Mesendoderm (in vitro differentiated cells): ENCODE results near the gene PPP1CA.

Source experiments
- DNase-seq: peaks from one replicate; pipeline ENCODE4 v3.0.0; 2013
- H2AK5ac ChIP-seq: 2 replicates; pipeline ENCODE4 v1.6.1; 2013; ENCODE audit warnings: low read length, inconsistent platforms
- H2BK120ac ChIP-seq: 2 replicates; pipeline ENCODE4 v1.6.1; 2013; ENCODE audit warnings: low read depth, mild to moderate bottlenecking, low read length, moderate library complexity, mixed read lengths
- H2BK15ac ChIP-seq: replicated peaks from 2 replicates; pipeline ENCODE4 v1.6.1; 2013; ENCODE audit warnings: low read depth, mild to moderate bottlenecking, moderate library complexity
- H2BK5ac ChIP-seq: 2 replicates; pipeline ENCODE4 v1.6.1; 2013; ENCODE audit warnings: low read length, inconsistent platforms
- H3K18ac ChIP-seq: 2 replicates; pipeline ENCODE4 v1.6.1; 2013; ENCODE audit warnings: mild to moderate bottlenecking, low read length, mixed read lengths
- H3K23ac ChIP-seq: one replicate; pipeline ENCODE4 v1.6.1; 2013; ENCODE audit warnings: low read length
- H3K27ac ChIP-seq: 2 replicates; pipeline ENCODE4 v1.5.1; 2013; ENCODE audit warnings: low read depth, mild to moderate bottlenecking, inconsistent platforms, low read length, moderate library complexity
- H3K27me3 ChIP-seq: 2 replicates; pipeline ENCODE4 v1.6.1; 2013; ENCODE audit warnings: low read length, control low read depth, mild to moderate bottlenecking, inconsistent platforms; ENCODE audit not compliant: insufficient read depth, poor library complexity
- H3K36me3 ChIP-seq: 2 replicates; pipeline ENCODE4 v1.6.1; 2013; ENCODE audit warnings: low read length, inconsistent platforms; ENCODE audit not compliant: control insufficient read depth, insufficient read depth
- H3K4ac ChIP-seq: one replicate; pipeline ENCODE4 v1.6.1; 2013; ENCODE audit warnings: low read depth, mild to moderate bottlenecking, low read length, moderate library complexity
- H3K4me1 ChIP-seq: 2 replicates; pipeline ENCODE4 v1.6.1; 2013; ENCODE audit warnings: low read depth, low read length, inconsistent platforms; ENCODE audit not compliant: control insufficient read depth
- H3K4me2 ChIP-seq: 2 replicates; pipeline ENCODE4 v1.6.1; 2013; ENCODE audit warnings: low read length
- H3K4me3 ChIP-seq: 2 replicates; pipeline ENCODE4 v1.5.1; 2013; ENCODE audit warnings: mild to moderate bottlenecking, low read length
- H3K56ac ChIP-seq: one replicate; pipeline ENCODE4 v1.6.1; 2013; ENCODE audit warnings: low read length
- H3K79me1 ChIP-seq: 2 replicates; pipeline ENCODE4 v1.6.1; 2013; ENCODE audit warnings: low read length, inconsistent platforms
- H3K79me2 ChIP-seq: 2 replicates; pipeline ENCODE4 v1.6.1; 2013; ENCODE audit warnings: mild to moderate bottlenecking, low read length; ENCODE audit not compliant: control insufficient read depth, insufficient read depth
- H3K9ac ChIP-seq: 2 replicates; pipeline ENCODE4 v1.6.1; 2013; ENCODE audit warnings: low read length, inconsistent platforms
- H4K5ac ChIP-seq: one replicate; pipeline ENCODE4 v1.6.1; 2013; ENCODE audit warnings: low read length
- H4K8ac ChIP-seq: one replicate; pipeline ENCODE4 v1.6.1; 2013; ENCODE audit warnings: low read depth, mild to moderate bottlenecking, control low read depth, low read length, moderate library complexity
- WGBS: extraction: QIAGEN DNeasy Blood & Tissue Kit; methylation state at CpG from one replicate; pipeline ENCODE4 v1.1.7; 2013; ENCODE audit warnings: low lambda C conversion rate, missing lambda C conversion rate; ENCODE audit not compliant: insufficient coverage; ENCODE audit errors: extremely low coverage; 5-methylcytosine and 5-hydroxymethylcytosine counted together

Gene PPP1CA

GRCh38 chr11:67423466-67423865 is 21.8 kb upstream of the PPP1CA start:
- no peak overlapping the region for H3K23ac ChIP-seq
- H3K4me2 ChIP-seq = no peak overlapping the region
- no peak overlapping the region for H4K5ac ChIP-seq
- H3K79me2 ChIP-seq = no peaks in the 10 kb centered on the region
- no peaks in the 10 kb centered on the region for H3K27me3 ChIP-seq
- no peak overlapping the region for H3K27ac ChIP-seq
- no peak for DNase-seq
- no peak overlapping the region for H4K8ac ChIP-seq
- H3K18ac ChIP-seq = no peak overlapping the region
- H3K4me3 ChIP-seq = no peak overlapping the region
- no peak overlapping the region for H3K9ac ChIP-seq
- no peak overlapping the region for H3K56ac ChIP-seq
- H3K79me1 ChIP-seq = no peaks in the 10 kb centered on the region
- no peaks in the 10 kb centered on the region for H3K4me1 ChIP-seq
- no CpG with 5 or more reads among the region's 13 CpGs for WGBS
- H2AK5ac ChIP-seq = no peak overlapping the region
- no peak overlapping the region for H2BK120ac ChIP-seq
- no peak overlapping the region for H3K4ac ChIP-seq
- H2BK5ac ChIP-seq = no peak overlapping the region
- H3K36me3 ChIP-seq = no peaks in the 10 kb centered on the region
- no peak overlapping the region for H2BK15ac ChIP-seq

GRCh38 chr11:67422891-67423290 is 21.2 kb upstream of the PPP1CA start:
- DNase-seq = peak; percentile 71
- no peak overlapping the region for H2AK5ac ChIP-seq
- no CpG with 5 or more reads among the region's 6 CpGs for WGBS

GRCh38 chr11:67421430-67422031 is 19.9 kb upstream of the PPP1CA start:
- Histone ChIP-seq H2AK5ac (no peak overlapping the region), H3K36me3 (no peaks in the 10 kb centered on the region), H3K9ac (peak overlapping the region; percentile 15), H3K23ac (no peak overlapping the region), H3K18ac (no peak overlapping the region), H2BK120ac (no peak overlapping the region), H4K8ac (no peak overlapping the region), H2BK5ac (no peak overlapping the region), H2BK15ac (no peak overlapping the region), H3K56ac (peak overlapping the region; percentile 44), H3K4me1 (no peaks in the 10 kb centered on the region), H4K5ac (no peak overlapping the region), H3K4ac (no peak overlapping the region), H3K79me1 (no peaks in the 10 kb centered on the region), H3K27ac (no peak overlapping the region), H3K4me3 (no peak overlapping the region), H3K4me2 (peak overlapping the region; percentile 33), H3K79me2 (no peaks in the 10 kb centered on the region), H3K27me3 (no peaks in the 10 kb centered on the region)
- no peak for DNase-seq
- WGBS = no CpG with 5 or more reads among the region's 22 CpGs

More at GRCh38 chr11:67422891-67423290, 21.2 kb upstream of the PPP1CA start:
- Histone ChIP-seq H3K4me1 (no peaks in the 10 kb centered on the region), H3K4me3 (no peak overlapping the region), H3K79me2 (no peaks in the 10 kb centered on the region), H4K5ac (no peak overlapping the region), H2BK5ac (no peak overlapping the region), H3K9ac (no peak overlapping the region), H3K56ac (no peak overlapping the region), H3K36me3 (no peaks in the 10 kb centered on the region), H3K27me3 (no peaks in the 10 kb centered on the region), H3K27ac (no peak overlapping the region), H3K79me1 (no peaks in the 10 kb centered on the region), H3K4me2 (no peak overlapping the region), H2BK15ac (no peak overlapping the region), H3K23ac (no peak overlapping the region), H3K4ac (no peak overlapping the region), H4K8ac (no peak overlapping the region), H2BK120ac (no peak overlapping the region), H3K18ac (no peak overlapping the region)

- H3K4ac ChIP-seq = no peak overlapping the region
Measured at GRCh38 chr11:67420646-67421429, 19.2 kb upstream of the PPP1CA start.

GRCh38 chr11:67420147-67420645 is 18.5 kb upstream of the PPP1CA start:
- H3K36me3 ChIP-seq = no peaks in the 10 kb centered on the region
- H3K79me2 ChIP-seq = no peaks in the 10 kb centered on the region
- peak overlapping the region; percentile 95 for H3K56ac ChIP-seq
- no peak overlapping the region for H3K4me3 ChIP-seq
- no peak overlapping the region for H2AK5ac ChIP-seq
- no peak overlapping the region for H3K23ac ChIP-seq
- H4K8ac ChIP-seq = no peak overlapping the region
- H3K4me1 ChIP-seq = no peaks in the 10 kb centered on the region
- H3K27me3 ChIP-seq = no peaks in the 10 kb centered on the region
- no peak overlapping the region for H2BK5ac ChIP-seq
- H2BK15ac ChIP-seq = no peak overlapping the region
- no peak for DNase-seq
- H3K79me1 ChIP-seq = no peaks in the 10 kb centered on the region
- no peak overlapping the region for H2BK120ac ChIP-seq
- H3K4me2 ChIP-seq = peak overlapping the region; percentile 91
- no CpG with 5 or more reads among the region's 15 CpGs for WGBS
- no peak overlapping the region for H3K27ac ChIP-seq
- H3K9ac ChIP-seq = peak overlapping the region; percentile 92
- H4K5ac ChIP-seq = no peak overlapping the region
- peak overlapping the region; percentile 9 for H3K18ac ChIP-seq
- H3K4ac ChIP-seq = no peak overlapping the region

More at GRCh38 chr11:67420646-67421429, 19.2 kb upstream of the PPP1CA start:
- no CpG with 5 or more reads among the region's 97 CpGs for WGBS
- peak overlapping the region; percentile 38 for H3K4me3 ChIP-seq
- DNase-seq = peak; percentile 97
- H2AK5ac ChIP-seq = no peak overlapping the region
- H3K4me2 ChIP-seq = peak overlapping the region; percentile 91
- H3K36me3 ChIP-seq = no peaks in the 10 kb centered on the region
- H3K27ac ChIP-seq = peak overlapping the region; percentile 51
- no peak overlapping the region for H3K23ac ChIP-seq
- H3K79me1 ChIP-seq = no peaks in the 10 kb centered on the region
- no peak overlapping the region for H2BK120ac ChIP-seq
- H2BK15ac ChIP-seq = no peak overlapping the region
- no peaks in the 10 kb centered on the region for H3K79me2 ChIP-seq
- H3K56ac ChIP-seq = peak overlapping the region; percentile 95
- H3K18ac ChIP-seq = peak overlapping the region; percentile 9
- no peak overlapping the region for H4K5ac ChIP-seq
- no peak overlapping the region for H4K8ac ChIP-seq
- no peaks in the 10 kb centered on the region for H3K27me3 ChIP-seq
- H2BK5ac ChIP-seq = no peak overlapping the region
- peak overlapping the region; percentile 92 for H3K9ac ChIP-seq
- no peaks in the 10 kb centered on the region for H3K4me1 ChIP-seq
